ELF-1 (cell line): ENCODE measurements around the gene HPN.
A peak's percentile ranks its signal among the peaks of the same experiment; 100 is the strongest.
"Not testable (repeated sequence)": the region's sequence is repeated elsewhere in the genome, so short reads cannot be mapped to it uniquely, and the experiment has no call there.

Source experiments
- DNase-seq: peaks from one replicate; pipeline ENCODE4 v3.0.0-alpha.2; 2016; ENCODE audit warnings: low read depth, low spot score

HPN gene

GRCh38 chr19:35008891-35009341 is 32.6 kb upstream of the HPN start:
- DNase-seq, result no peak

DNA sequence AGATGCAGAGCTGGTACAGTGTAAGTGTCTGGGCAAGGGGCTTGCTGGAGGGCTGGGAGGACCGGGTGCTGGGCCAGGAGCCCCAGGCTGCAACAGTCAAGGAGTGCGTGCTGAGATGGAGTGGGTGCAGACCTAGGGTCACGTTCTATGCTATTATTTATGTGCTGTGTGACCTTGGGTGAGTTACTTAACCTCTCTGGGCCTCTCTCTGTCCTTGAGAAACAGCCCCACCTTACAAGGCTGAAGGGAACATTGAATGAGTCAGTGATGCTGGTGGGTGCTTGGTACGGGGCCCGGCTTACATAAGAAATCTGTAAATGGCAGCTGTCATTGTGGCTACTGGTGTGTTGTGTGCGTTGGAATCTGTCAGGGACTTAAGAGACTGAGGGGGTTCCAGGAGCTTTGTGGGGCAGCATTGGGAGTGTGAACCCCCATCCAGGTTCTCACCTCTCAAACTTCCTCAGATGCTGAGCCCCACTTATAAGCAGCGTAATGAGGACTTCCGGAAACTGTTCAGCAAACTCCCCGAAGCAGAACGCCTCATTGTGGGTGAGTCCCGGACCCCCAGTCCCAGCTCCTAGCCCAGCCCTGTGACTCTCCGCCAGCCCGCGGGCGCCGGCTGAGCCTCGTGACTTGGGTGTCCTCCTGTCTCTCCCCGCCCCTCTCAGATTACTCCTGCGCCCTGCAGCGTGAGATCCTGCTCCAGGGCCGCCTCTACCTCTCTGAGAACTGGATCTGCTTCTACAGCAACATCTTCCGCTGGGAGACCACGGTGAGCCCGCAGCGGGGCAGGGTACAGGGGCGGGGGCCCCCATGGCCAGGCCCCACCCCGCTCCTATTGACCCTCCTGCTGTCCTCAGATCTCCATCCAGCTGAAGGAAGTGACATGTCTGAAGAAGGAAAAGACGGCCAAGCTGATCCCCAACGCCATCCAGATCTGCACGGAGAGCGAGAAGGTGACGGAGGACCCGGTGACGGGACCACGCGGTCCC is 31.8 kb upstream of the HPN start:
- DNase-seq, result no peak

DNA sequence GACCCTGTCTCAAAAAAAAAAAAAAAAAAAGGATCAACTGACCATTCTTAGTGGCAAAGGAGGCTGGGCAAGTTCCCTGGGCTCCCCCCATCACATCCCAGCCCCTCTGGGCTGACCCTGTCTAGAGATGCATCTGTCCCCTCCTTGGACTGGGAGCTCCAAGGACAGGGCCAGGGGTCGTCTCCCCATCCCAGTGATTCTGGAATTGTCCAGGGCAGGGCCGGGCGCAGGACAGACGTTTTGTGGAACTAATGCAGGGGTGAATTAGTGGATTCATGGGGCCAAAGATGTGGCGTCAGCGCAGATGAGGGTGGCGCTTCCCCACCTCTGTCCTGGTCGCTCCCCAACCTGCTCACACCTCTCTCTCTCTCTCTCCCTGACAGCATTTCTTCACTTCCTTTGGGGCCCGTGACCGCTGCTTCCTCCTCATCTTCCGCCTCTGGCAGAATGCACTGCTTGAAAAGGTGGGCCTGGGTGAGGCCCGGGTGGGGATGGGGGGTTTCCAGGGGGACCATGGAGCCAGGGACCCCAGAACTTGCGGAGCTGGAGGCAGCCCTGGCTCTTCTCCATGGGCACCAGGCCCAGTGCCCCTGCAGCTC is 30.3 kb upstream of the HPN start:
- DNase-seq, result no peak

DNA sequence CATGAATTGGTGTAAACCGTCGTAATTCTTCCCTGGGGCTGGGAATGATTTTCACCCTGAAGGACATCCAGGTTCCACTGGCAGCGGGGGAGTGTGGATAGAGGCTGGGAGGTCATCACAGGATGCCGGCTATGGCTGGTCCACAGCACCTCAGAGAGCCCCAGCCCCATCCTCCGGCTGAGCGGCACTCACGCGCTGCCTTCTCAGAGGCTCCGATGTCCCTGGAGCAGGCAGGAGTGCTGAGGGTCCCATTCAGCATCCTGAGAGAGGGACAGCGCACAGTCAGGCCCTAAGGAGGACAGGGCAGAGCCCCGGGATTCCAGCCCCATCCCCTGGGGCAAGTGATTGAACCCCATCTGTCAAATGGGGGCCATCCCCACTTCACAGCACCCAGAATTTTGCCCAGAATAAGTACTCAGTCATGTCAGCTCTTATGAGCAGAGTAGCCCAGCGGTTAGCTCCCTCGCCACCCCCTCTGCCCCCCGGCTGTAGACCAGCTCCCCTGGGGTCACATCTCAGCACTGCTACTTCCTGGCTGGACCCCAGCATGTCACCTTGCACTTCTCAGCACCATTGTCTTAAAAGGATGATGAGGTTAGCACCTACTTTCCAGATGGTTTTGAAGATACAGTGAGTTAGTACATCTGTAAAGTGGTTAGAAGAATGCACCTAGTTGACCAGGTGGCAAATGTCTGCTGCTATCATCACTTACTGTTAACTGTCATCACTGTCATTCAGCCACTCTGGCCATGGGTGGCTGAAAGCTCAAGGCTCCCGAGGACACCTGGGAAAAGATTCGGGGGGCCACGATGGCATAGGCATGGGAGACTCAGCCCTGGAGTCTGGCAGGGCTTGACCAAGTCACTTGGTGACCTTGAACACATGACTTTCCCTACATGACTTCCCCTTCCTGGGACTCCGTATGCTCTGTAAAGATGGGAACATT is 29.5 kb upstream of the HPN start:
- no peak for DNase-seq

DNA sequence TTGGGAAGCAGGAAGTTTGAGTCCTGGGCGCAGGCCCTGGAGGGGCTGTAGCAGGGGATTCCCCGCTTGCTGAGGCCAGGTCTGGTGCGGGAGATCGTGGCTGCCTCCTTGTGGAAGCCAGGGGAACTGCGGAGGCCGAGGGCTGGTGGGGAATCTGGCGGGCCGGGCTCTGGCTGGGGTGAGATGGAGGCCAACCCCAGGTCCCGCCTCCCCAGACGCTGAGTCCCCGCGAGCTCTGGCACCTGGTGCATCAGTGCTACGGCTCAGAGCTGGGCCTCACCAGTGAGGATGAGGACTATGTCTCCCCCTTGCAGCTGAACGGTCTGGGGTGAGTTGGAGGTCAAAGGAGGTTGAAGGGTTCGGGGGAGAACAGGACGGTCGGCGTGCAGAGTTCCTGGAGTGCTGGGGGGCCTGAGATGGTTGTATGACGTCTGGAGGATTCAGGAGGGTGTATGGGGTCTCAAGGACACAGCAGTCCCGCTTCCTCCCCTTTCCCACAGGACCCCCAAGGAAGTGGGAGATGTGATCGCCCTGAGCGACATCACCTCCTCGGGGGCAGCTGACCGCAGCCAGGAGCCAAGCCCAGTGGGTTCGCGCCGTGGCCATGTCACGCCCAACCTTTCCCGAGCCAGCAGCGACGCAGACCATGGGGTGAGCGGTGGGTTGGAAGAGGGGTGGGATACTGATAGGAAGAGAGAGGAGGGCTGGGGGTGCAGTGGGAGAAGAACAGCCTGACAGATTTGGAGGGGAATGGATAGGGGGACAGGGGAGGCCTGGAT is 28.3 kb upstream of the HPN start:
- peak; percentile 94 for DNase-seq

DNA sequence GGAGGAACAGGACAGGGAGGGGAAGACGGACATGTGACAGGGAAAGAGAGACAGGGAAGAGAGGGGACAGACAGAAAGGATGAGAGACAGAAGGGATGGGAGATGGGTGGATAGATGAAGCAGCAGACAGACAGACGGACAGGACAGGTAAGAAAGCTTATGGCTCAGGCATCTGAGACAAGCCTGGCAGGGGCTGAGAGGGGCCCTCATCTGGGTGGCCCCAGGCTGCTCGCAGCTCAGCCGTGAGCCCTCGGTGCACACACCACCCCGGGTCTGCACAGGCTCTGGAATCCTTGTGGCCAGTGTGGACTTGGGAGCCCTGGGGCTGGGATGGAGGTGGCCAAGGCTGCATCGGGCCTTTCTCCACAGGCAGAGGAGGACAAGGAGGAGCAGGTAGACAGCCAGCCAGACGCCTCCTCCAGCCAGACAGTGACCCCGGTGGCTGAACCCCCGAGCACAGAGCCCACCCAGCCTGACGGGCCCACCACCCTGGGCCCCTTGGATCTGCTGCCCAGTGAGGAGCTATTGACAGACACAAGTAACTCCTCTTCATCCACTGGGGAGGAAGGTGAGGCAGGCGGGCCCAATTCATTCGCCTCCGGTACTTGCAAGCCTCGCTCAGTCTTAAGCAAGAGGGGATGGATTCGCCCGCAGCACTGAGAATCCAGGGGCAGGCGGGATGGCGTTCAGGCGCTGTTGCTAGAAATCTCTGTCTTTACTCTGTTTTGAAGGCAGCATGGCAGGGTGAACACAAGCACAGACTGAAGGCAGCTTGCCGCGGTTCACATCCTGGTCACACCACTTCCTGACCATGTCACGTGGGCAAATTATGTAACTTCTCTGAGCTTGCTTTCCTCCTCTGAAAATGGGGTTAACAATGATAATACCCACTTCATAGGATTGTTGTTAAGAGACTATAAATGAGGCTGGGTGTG is 27.4 kb upstream of the HPN start:
- DNase-seq, result no peak

DNA sequence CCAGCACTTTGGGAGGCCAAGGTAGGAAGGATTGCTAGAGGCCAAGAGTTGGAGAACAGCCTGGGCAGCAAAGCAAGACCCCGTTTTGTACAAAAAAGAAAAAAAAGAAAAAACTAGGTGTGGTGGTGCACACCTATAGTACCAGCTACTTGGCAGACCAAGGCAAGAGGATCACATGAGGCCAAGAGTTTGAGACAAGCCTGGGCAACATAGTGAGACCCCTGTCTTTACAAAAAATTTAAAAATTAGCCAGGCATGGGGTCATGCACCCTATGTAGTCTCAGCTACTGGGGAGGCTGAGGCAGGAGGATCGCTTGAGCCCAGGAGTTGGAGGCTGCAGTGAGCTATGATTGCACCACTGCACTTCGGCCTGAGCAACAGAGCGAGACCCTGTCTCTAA is 26.7 kb upstream of the HPN start:
- not testable (repeated sequence) for DNase-seq

- no peak for DNase-seq
These were observed 26.1 kb upstream of the HPN start for GRCh38 chr19:35015270-35015953.

DNA sequence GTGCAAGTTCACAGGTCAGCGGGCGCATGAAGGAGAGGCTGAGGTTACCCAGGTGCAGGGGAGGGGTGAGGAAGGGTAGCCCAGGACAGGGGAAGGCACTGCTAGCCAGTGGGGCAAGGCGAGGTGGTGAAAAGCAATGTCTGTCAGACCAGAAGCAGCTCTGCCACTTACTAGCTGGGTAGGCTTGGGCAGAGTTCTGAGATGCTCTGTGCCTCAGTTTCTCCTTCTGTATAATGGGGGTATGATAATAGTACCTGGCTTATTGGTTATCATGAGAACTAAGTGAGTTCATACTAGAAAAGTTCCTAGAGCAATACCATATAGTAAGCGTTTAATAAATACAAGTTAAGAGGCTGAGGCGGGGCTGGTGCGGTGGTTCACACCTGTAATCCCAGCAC is 25.6 kb upstream of the HPN start:
- no peak for DNase-seq

DNA sequence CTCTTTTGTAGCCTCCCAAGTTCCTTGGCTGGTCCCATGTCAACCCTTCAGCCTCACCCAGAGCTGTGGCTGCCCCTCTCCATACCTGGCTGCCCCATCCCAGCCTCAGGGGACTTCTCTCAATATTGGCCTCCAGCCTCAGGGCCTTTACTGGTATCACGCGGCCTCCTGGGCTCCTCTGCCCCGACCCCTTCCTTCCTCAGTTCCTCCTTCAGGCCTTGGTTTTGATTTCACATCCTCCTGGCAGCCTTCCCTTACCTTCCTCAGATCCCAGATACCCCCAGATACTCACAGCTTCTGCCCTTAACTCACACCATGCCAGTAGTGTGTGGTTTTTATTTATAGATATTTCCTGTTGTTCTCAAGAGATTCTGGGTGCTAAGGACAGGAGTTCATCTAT is 24.0 kb upstream of the HPN start:
- DNase-seq, result no peak

DNA sequence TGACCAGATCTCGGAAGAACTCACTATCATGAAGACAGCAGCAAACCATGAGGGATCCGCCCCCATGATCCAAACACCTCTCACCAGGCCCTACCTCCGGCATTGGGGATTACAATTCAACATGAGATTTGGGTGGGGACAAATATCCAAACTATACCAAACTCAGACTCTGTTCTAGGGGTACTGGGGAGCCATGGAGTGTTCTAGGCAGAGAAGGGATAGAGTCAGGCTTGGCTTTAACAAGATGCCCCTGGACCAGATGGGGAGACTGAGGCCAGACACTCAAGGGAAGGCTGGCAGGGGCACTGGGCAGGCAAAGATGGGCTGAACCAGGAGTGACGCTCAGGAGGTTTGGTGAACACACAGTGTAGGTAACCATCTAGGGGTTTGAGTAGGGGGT is 23.1 kb upstream of the HPN start:
- DNase-seq, result no peak

GRCh38 chr19:35019144-35019543 is 22.4 kb upstream of the HPN start:
- DNase-seq, result no peak

- no peak for DNase-seq
These were observed 20.5 kb upstream of the HPN start for GRCh38 chr19:35021016-35021415.

GRCh38 chr19:35021596-35021995 is 19.9 kb upstream of the HPN start:
- no peak for DNase-seq

- no peak for DNase-seq
These were observed 19.1 kb upstream of the HPN start for GRCh38 chr19:35022460-35022859.

GRCh38 chr19:35023428-35023827 is 18.1 kb upstream of the HPN start:
- DNase-seq, result no peak

- no peak for DNase-seq
These were observed 17.4 kb upstream of the HPN start for GRCh38 chr19:35024095-35024494.

DNA sequence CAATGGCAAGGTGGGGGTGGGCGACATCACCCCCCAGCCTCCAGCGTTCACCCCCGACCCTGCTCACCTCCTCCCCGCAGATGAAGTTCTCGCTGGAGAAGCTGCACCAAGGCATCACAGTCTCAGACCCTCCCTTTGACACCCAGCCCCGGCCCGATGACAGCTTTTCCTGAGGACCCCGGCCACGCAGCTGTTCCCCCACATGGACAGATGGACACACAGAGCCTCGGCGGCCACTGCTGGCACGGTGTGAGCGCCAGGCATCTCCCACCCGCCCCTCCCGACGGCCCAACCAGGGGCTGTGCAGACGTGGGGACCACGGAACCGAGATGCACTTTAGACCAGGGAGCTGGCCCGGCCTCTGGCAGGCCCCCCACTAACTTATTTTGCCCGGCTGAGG is 15.6 kb upstream of the HPN start:
- DNase-seq, result no peak

GRCh38 chr19:35026418-35026817 is 15.1 kb upstream of the HPN start:
- DNase-seq, result no peak
